Activated effector memory CD4-positive, alpha-beta T cell treated with anti-CD3 and anti-CD28 coated beads, Interleukin-2, amount 50 U/mL, for 16 hours (primary cell): ENCODE data around the gene PRR23B.

Experiments used
- DNase-seq: peaks from one replicate; pipeline ENCODE4 v3.0.0-alpha.2; 2020

The PRR23B gene

DNA sequence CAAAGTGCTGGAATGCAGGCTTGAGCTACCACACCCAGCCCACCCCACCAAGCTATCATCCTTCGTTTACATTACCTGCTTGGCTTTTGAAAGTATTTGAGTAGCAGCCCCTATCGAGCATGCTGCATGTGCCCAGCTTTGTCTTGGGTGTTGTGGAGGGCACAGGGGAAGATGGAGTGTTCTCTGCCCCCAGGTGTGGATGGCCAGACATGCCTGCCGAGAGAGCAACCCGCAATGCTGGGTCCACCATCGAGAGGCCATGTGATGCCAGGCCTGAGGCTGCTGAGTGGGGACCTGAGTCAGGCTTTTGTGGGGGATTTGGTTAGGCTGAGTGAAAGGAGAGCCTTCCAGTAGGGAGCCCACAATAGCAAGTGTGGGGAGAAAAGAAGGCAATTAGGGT lies 47.8 kb downstream of the PRR23B start:
- DNase-seq = no peak

DNA sequence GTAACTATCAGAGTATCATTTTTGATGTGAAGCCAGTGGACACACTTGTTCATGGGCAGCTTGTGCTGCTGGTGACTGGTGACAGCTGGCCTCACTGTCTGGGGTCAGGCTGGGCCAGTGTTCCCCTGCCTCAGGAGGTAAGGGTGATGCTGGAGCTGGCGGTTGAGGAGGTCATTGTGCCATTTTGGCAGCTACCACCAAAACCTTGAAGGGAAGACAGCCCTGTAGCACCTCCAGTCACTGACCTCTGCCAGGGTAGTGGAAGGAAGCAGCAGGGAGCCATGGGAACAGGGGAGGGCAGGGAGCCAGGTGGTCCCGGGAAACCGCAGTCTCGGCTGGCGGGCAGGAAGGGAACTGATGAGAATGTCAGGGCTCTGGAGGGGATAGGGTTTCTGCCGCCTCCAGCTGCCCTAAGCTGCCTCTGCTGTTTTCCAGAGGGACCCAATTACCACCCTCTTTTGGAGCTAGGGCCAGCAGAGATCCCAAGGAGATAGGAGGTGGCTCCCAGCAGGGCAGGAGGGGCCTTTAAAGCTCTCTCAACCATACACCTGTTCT lies 48.9 kb downstream of the PRR23B start:
- no peak for DNase-seq
